AG04449 (cell line): ENCODE results near the gene ARFGEF3.

Source experiments
- CTCF ChIA-PET: fragments of 350-600 bp; formaldehyde crosslinking; extraction: SDS; loops from one replicate; lab custom pipeline; 2021; ENCODE audit warnings: antibody characterized with exemption; lab: Yijun Ruan, JAX
- POLR2A ChIA-PET: fragments of 400-600, 350-600 bp; formaldehyde crosslinking; extraction: SDS; loops from one replicate; lab custom pipeline; 2020; ENCODE audit warnings: antibody characterized with exemption, inconsistent platforms; lab: Yijun Ruan, JAX
- DNase-seq: peaks from one replicate; pipeline ENCODE4 v3.0.0-alpha.2; 2010; ENCODE audit warnings: low read depth, low spot score
- H3K4me3 ChIP-seq: 2 replicates; pipeline ENCODE4 v1.5.1; 2011; ENCODE audit warnings: low read depth, mild to moderate bottlenecking, control low read depth, low read length
- TF ChIP-seq, protein P1 (sequence below): IDR thresholded peaks from one replicate; pipeline ENCODE4 v1.5.1; 2011; ENCODE audit warnings: mild to moderate bottlenecking, moderate library complexity, low read length, control low read depth, inconsistent platforms; ENCODE audit not compliant: insufficient read depth; ENCODE audit errors: missing control alignments

The ARFGEF3 gene

DNA sequence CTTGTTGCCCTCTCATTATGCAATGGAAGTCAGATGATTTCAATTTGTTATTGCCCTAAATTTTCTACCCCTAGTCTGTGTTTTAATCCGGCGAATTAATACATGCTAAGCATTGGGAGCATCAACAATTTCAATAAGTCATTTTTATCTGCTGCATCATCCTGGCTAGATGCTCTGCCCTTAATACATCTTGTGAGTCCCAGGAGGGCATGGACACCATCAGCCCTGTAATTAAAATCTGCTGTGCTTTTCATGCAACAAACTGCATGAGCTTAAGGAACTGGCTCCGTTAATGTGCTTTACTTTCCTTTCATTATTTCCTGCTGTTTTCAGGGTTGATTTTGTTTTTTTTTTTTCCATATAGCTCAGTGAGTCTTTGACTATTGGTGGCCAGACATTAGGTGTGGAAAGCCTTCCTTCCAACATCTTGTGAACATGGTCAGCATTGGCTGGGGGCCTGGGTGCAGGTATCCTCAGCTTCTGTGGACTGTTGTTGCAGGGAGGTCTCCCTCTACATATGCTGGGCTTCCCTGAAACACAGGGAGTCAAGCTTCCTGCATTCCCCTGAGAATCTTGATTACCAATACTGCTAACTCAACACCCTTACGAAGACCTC is 65.1 kb downstream of the ARFGEF3 start:
- TF ChIP-seq, protein P1, sequence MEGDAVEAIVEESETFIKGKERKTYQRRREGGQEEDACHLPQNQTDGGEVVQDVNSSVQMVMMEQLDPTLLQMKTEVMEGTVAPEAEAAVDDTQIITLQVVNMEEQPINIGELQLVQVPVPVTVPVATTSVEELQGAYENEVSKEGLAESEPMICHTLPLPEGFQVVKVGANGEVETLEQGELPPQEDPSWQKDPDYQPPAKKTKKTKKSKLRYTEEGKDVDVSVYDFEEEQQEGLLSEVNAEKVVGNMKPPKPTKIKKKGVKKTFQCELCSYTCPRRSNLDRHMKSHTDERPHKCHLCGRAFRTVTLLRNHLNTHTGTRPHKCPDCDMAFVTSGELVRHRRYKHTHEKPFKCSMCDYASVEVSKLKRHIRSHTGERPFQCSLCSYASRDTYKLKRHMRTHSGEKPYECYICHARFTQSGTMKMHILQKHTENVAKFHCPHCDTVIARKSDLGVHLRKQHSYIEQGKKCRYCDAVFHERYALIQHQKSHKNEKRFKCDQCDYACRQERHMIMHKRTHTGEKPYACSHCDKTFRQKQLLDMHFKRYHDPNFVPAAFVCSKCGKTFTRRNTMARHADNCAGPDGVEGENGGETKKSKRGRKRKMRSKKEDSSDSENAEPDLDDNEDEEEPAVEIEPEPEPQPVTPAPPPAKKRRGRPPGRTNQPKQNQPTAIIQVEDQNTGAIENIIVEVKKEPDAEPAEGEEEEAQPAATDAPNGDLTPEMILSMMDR: no peak
- DNase-seq: no peak
- POLR2A ChIA-PET: no interaction called here
- CTCF ChIA-PET: interaction anchor here (0.7 kb wide), 1 partner anchor 539 kb away, joined by 3 read pairs; no protein-coding TSS in a partner anchor
- H3K4me3 ChIP-seq: no peak overlapping the region

DNA sequence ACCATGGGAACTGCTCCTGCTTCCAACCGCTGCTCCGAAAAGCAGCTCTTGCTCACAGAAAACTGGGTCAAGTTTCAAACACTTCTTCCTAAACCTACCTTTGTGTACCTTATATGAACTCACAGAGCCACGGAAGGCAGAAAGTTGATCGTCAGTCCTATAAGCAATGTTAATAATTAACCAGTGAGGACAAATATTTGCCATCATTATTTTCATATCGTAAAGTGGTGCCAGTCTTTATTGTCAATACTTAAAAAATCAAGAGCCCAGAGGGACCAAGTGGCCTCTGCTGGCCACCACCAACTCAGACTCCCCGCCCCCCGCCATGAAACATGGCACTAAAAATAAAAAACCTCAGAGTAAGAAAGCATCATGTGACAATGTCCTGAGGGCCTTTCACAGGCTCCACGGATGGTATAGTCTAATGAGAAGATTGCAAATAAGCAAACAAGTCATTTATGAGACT is 65.6 kb downstream of the ARFGEF3 start:
- ChIA-PET POLR2A (no interaction called here), CTCF (interaction anchor here (0.7 kb wide), 1 partner anchor 539 kb away, joined by 3 read pairs; no protein-coding TSS in a partner anchor)
- H3K4me3 ChIP-seq: no peak overlapping the region
- DNase-seq: no peak
- TF ChIP-seq, protein P1: no peak

DNA sequence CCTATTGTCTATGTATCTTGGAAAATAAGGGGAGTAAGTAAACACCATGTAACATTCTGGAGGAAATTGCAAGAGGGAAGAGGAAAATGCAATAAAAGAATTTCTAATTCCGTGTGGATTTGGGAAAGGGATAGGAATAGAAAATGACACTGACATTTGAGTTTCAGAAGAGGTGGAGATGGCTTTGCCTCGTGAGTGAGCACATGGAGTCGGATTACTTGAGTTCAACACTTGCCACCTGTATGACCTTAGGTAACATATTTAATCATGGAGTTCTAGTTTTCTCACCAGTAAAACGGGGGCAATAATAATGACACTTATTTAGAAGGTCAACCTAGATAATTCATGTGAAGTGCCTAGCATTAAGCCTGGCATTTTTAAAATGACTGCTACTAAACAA is 67.3 kb downstream of the ARFGEF3 start:
- no peak overlapping the region for H3K4me3 ChIP-seq
- POLR2A ChIA-PET: no interaction called here
- CTCF ChIA-PET: no interaction called here
- TF ChIP-seq, protein P1: no peak
- no peak for DNase-seq

DNA sequence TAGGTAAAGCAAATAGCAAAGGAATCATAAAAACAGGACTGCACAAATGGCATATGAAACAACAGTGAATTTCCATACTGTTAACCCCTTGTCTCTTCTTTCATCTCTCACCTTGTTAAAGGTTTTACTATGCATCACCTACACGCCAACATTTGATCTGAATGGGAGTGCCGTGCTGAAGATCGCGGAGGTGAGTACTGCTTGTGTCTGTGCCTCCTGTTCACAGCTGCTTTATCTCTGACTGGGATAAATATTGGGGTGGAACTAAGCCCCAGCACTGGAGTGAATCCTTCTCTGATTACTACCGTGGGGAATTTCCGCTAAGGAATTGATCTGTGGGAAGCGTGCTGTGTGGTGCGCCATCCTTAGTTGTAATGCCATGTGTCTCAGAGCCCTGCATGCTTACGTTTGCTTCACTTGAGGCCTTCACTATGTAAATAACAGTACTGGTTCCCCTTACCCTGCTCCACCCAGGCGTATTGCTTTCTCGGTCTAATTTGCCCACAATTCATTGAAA is 68.0 kb downstream of the ARFGEF3 start:
- TF ChIP-seq, protein P1: no peak
- no peak for DNase-seq
- CTCF ChIA-PET: no interaction called here
- POLR2A ChIA-PET: no interaction called here
- no peak overlapping the region for H3K4me3 ChIP-seq

DNA sequence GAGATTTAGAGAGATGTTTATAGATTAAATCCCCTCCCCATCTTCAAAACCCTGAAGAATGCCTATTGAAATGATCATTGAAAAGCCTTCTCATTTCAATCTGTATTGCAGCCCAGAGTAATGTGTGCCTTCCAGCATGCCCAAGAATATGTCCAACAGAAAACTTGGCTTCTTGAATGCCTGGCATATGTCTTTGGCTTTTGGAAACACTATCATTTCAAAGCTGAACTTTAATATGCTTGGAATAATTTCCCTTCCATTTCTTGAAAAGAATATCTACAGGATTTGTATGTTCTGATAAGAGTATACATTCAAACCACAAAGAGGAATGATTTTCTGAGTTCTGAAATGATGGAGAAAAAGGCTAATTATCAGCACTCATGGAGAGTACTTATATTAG is 68.5 kb downstream of the ARFGEF3 start:
- ChIA-PET CTCF (no interaction called here), POLR2A (no interaction called here)
- no peak for DNase-seq
- TF ChIP-seq, protein P1: no peak
- H3K4me3 ChIP-seq: no peak overlapping the region

DNA sequence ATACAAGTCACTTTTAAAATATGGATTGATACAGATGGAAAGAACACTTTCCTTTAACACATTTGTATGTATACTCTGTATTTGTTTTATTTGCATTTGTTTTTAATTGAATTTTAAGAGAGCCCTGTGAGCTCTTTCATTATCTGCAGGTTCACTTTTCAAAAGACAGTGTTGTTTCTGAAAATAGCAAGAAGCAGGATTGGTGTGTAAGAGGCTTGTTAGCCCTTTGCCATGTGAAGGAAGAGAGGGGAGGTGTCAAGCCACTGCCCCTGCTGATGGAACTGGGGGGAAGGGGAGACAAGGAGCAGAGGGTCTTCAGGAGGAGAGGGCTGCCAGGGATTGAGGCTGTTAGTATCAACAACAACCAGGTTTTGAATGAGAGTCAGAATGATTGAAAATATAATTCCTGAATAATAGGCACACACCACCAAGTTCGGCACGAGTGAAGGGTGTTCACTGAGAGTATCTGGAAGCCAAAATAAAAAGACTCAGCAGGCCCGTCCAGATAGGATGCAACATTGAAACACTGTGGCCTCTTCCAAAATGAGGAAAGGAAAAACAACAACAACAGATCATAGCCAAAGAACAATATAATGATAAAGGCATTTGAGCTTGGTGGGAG is 69.1 kb downstream of the ARFGEF3 start:
- TF ChIP-seq, protein P1: no peak
- ChIA-PET CTCF (no interaction called here), POLR2A (no interaction called here)
- H3K4me3 ChIP-seq: no peak overlapping the region
- DNase-seq: no peak
